MCF 10A (cell line): Measurements from ENCODE around the gene CLDN7. TPM values are rescaled to one million over a fixed set of nuclear protein-coding genes. Genes with fewer than 3 reads are reported as not detected.

Source experiments
- BruUV-seq: library from RNA; stranded (reverse); fragments of 400-500 nt; replicated peaks from 2 replicates; lab custom pipeline; 2021; lab: Mats Ljungman, UMichigan
- CTCF ChIA-PET: fragments of 300-600 bp; sonication (Branson Sonifier 250); formaldehyde crosslinking; extraction: SDS; loops from one replicate; lab custom pipeline; 2021; ENCODE audit warnings: antibody characterized with exemption, inconsistent platforms; lab: Yijun Ruan, JAX
- POLR2A ChIA-PET: fragments of 300-600, 350-650 bp; sonication (Branson Sonifier 250); formaldehyde crosslinking; extraction: SDS; loops from one replicate; lab custom pipeline; 2020; ENCODE audit warnings: antibody characterized with exemption, inconsistent platforms; lab: Yijun Ruan, JAX
- DNase-seq: peaks from one replicate; pipeline ENCODE4 v3.0.0-alpha.2; 2018; ENCODE audit not compliant: unreplicated experiment
- H3K27ac Mint-ChIP-seq: one replicate; pipeline ENCODE4 v1.8.0; 2022; ENCODE audit warnings: mild to moderate bottlenecking, low read depth, mixed read lengths; ENCODE audit not compliant: unreplicated experiment
- H3K27me3 Mint-ChIP-seq: one replicate; pipeline ENCODE4 v1.8.0; 2022; ENCODE audit warnings: mixed read lengths; ENCODE audit not compliant: insufficient read depth, unreplicated experiment
- H3K36me3 Mint-ChIP-seq: one replicate; pipeline ENCODE4 v1.8.0; 2022; ENCODE audit warnings: mild to moderate bottlenecking, moderate library complexity, mixed read lengths; ENCODE audit not compliant: insufficient read depth, unreplicated experiment
- H3K4me1 Mint-ChIP-seq: one replicate; pipeline ENCODE4 v1.8.0; 2022; ENCODE audit warnings: mixed read lengths; ENCODE audit not compliant: insufficient read depth, unreplicated experiment
- H3K4me3 Mint-ChIP-seq: one replicate; pipeline ENCODE4 v1.8.0; 2022; ENCODE audit warnings: mild to moderate bottlenecking, moderate library complexity, mixed read lengths; ENCODE audit not compliant: unreplicated experiment
- H3K9me3 Mint-ChIP-seq: one replicate; pipeline ENCODE4 v1.8.0; 2022; ENCODE audit warnings: mixed read lengths; ENCODE audit not compliant: unreplicated experiment
- CTCF ChIP-seq: fragments of 200-600 bp; IDR thresholded peaks from one replicate; pipeline ENCODE4 v1.8.0; 2022; ENCODE audit warnings: antibody characterized with exemption, mild to moderate bottlenecking; ENCODE audit not compliant: unreplicated experiment
- intact Hi-C: fragments of 100-400 bp; cut with micrococcal nuclease; formaldehyde crosslinking; loops from 2 replicates; pipeline ENCODE4 v1.14.1; 2022
- total RNA-seq: library from RNA; stranded (reverse); gene quantifications from 2 replicates; pipeline ENCODE4 v1.2.3, GENCODE V29; 2022

The CLDN7 gene
- total RNA-seq, 1 experiment from 2014 or later: 23.9 TPM

GRCh38 chr17:7239091-7240027 lies 22.9 kb downstream of the CLDN7 start, which contains the start of gene PHF23:
PHF23 (minus strand) TSS chr17:7239457; CDS start chr17:7239279, 178 bp downstream.
- Mint-ChIP-seq H3K4me1 (peaks cover 47% of the 10 kb centered on the region), H3K4me3 (peak within 1 kb of the TSS; percentile 100), H3K36me3 (peaks cover 89% of the 10 kb centered on the region), H3K27me3 (no peaks in the 10 kb centered on the region), H3K27ac (peak within 1 kb of the TSS; percentile 91), H3K9me3 (no peaks in the 10 kb centered on the region)
- intact Hi-C loops: no loop called here
- POLR2A ChIA-PET: interaction anchor here (0.6 to 14.3 kb wide), 16 partner anchors 8 to 448 kb away, joined by 3 to 278 read pairs (median 6); partner anchors contain the start of genes ACADVL, CTDNEP1, DLG4 and ELP5
- TF ChIP-seq CTCF: no peak
- CTCF ChIA-PET: interaction anchor here (0.6 to 1.7 kb wide), 6 partner anchors 10 to 311 kb away, joined by 3 to 4 read pairs (median 3); no protein-coding TSS in a partner anchor
- peak; percentile 99 for DNase-seq
- BruUV-seq: no TSS peak

GRCh38 chr17:7238420-7239090 lies 23.7 kb downstream of the CLDN7 start:
- H3K27ac Mint-ChIP-seq: peak overlapping the region; percentile 91
- H3K4me1 Mint-ChIP-seq: peaks cover 46% of the 10 kb centered on the region
- peak overlapping the region; percentile 100 for H3K4me3 Mint-ChIP-seq
- intact Hi-C loops: no loop called here
- no peak for DNase-seq
- H3K27me3 Mint-ChIP-seq: no peaks in the 10 kb centered on the region
- peaks cover 88% of the 10 kb centered on the region for H3K36me3 Mint-ChIP-seq
- ChIA-PET POLR2A (interaction anchor here (0.7 to 14.3 kb wide), 12 partner anchors 12 to 448 kb away, joined by 3 to 278 read pairs (median 5); partner anchors contain the start of genes ACADVL, CTDNEP1, DLG4 and ELP5), CTCF (interaction anchor here (0.6 to 1.1 kb wide), 3 partner anchors 18 to 311 kb away, joined by 3 to 4 read pairs (median 3); no protein-coding TSS in a partner anchor)
- no peaks in the 10 kb centered on the region for H3K9me3 Mint-ChIP-seq
- BruUV-seq: no TSS peak
- no peak for TF ChIP-seq CTCF

GRCh38 chr17:7237761-7238419 lies 24.4 kb downstream of the CLDN7 start:
- peaks cover 88% of the 10 kb centered on the region for H3K36me3 Mint-ChIP-seq
- intact Hi-C loops: no loop called here
- no peaks in the 10 kb centered on the region for H3K27me3 Mint-ChIP-seq
- no TSS peak for BruUV-seq
- TF ChIP-seq CTCF: no peak
- POLR2A ChIA-PET: interaction anchor here (0.6 to 14.3 kb wide), 12 partner anchors 12 to 448 kb away, joined by 3 to 278 read pairs (median 5); partner anchors contain the start of genes ACADVL, CTDNEP1, DLG4 and ELP5
- H3K4me1 Mint-ChIP-seq: peaks cover 41% of the 10 kb centered on the region
- H3K4me3 Mint-ChIP-seq: peak overlapping the region; percentile 100
- CTCF ChIA-PET: interaction anchor here (1.6 kb wide), 1 partner anchor 192 kb away, joined by 4 read pairs; no protein-coding TSS in a partner anchor
- peak; percentile 62 for DNase-seq
- peak overlapping the region; percentile 91 for H3K27ac Mint-ChIP-seq
- no peaks in the 10 kb centered on the region for H3K9me3 Mint-ChIP-seq
